ENCODE measurements around the gene PPP1R9B.

The PPP1R9B gene

GRCh38 chr17:50088952-50089825 is 61.3 kb downstream of the PPP1R9B start:
- DNase-seq (ENCODE audit: low spot score): no peak

DNA sequence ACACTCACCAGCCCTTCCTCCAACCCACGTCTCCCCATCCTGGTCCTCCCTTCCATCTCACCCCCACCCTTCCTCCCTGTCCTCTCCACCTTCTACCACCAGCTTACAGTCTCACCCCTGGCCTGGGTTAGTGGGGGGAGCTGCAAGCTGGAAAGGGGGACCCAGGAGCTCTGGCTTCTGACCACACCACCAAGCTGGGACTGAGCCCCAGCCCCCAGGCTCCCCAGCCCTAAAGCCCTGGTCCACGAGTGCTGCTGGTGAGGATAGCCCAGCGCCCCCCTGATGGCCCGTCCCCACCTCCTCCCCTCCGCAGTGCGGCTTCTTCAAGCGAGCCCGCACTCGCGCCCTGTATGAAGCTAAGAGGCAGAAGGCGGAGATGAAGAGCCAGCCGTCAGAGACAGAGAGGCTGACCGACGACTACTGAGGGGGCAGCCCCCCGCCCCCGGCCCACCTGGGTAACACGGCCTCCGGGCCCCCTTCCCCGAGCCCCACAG is 62.5 kb downstream of the PPP1R9B start:
- DNase-seq (ENCODE audit: low spot score): no peak

DNA sequence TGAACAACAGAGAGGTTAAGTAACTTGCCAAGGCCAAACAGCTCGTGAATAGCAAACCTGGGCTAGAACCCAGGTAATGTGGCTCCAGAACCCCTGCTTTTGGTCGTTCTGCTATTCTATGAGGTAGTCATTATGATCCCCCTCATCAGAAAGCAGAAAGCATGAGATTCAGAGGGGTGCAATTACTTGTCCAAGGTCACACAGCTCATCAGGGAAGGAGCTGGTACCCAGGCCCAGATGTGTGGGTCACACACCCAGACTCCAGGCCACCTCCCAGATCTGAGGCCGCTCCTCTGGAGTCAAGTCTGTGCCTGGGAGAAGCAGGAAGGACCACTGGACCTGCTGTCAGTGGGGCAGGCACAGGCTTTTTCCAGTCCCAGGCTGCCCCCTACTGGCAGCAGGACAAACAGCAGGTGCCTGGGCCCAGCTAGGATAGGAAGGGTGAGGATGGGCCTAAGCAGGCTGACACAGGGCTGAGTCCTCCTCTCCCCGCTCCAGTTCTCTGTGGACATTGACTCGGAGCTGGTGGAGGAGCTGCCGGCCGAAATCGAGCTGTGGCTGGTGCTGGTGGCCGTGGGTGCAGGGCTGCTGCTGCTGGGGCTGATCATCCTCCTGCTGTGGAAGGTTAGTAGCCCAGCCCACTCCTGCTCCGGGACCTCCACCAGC is 63.1 kb downstream of the PPP1R9B start:
- peak; percentile 74 for DNase-seq (ENCODE audit: low spot score)
